ENCODE results near the gene FAN1. TPM values are rescaled to one million over a fixed set of nuclear protein-coding genes. Genes with fewer than 3 reads are reported as not detected.

FAN1 gene
- total and polyA plus RNA-seq, 9 of the 15 experiments (the other 6 are each of a cell fraction or from before 2014, with no cell fraction given): 1.5 to 16.8 (median 12.0) TPM

DNA sequence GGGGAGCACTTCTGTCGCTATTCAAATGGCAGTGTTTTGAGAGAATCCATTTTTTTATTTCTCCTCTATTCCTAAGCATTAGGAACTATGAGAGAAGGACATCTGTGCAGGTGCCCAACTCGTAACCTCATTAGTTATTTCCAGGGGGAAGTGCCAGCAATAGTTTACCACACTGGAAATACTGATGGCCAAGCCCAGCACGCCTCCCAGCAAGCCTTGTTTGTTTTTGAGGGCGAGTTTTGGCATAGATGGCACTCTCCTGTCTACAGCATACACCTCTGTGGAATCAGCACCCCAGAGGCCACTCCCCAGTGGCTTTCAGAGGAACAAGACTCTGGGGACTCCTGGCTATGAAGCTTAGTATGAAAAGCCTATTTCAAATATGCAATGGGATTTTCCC, 36.6 kb downstream of the FAN1 start:
- ATAC-seq: no peak
- Histone ChIP-seq H3K27ac (ENCODE audit: extremely low read depth, low read depth, low read length) (no peak overlapping the region; the same call in 2 of the 3 replicates), H4K20me1 (replicated peaks; ENCODE audit: control insufficient read depth, insufficient read depth, low read length) (no peaks in the 10 kb centered on the region), H3K79me2 (ENCODE audit: control insufficient read depth, insufficient read depth, low read length) (no peaks in the 10 kb centered on the region), H3K4me2 (ENCODE audit: insufficient read depth, low read length) (no peak overlapping the region), H3K9me3 (replicated peaks; ENCODE audit: control insufficient read depth, insufficient read depth, low read depth, low read length) (no peaks in the 10 kb centered on the region), H3K9me1 (ENCODE audit: control insufficient read depth, insufficient read depth, low read length) (peaks cover 2% of the 10 kb centered on the region), H3K4me3 (no peak overlapping the region), H3K4me1 (replicated peaks in 1 of 2; ENCODE audit: control insufficient read depth in 2 of 2, insufficient read depth in 2 of 2, low read length in 2 of 2) (no peaks in the 10 kb centered on the region), H3K9ac (ENCODE audit: insufficient read depth in 1 of 2, low read depth in 2 of 2, low read length in 2 of 2) (no peak overlapping the region), H3K36me3 (ENCODE audit: control insufficient read depth, insufficient read depth, low read length) (peaks cover 81% of the 10 kb centered on the region), H2AFZ (ENCODE audit: low read depth, low read length) (no peak overlapping the region), H3K27me3 (ENCODE audit: control insufficient read depth in 2 of 2, insufficient read depth in 2 of 2, low read length in 2 of 2) (no peaks in the 10 kb centered on the region)
- TF ChIP-seq MTA1 (IDR thresholded peaks at IDR 0.05; ENCODE audit: borderline replicate concordance) (no peak), ZNF551 (CRISPR knock-in tag; IDR thresholded peaks at IDR 0.05) (no peak)
- TF ChIP-seq, protein P1, sequence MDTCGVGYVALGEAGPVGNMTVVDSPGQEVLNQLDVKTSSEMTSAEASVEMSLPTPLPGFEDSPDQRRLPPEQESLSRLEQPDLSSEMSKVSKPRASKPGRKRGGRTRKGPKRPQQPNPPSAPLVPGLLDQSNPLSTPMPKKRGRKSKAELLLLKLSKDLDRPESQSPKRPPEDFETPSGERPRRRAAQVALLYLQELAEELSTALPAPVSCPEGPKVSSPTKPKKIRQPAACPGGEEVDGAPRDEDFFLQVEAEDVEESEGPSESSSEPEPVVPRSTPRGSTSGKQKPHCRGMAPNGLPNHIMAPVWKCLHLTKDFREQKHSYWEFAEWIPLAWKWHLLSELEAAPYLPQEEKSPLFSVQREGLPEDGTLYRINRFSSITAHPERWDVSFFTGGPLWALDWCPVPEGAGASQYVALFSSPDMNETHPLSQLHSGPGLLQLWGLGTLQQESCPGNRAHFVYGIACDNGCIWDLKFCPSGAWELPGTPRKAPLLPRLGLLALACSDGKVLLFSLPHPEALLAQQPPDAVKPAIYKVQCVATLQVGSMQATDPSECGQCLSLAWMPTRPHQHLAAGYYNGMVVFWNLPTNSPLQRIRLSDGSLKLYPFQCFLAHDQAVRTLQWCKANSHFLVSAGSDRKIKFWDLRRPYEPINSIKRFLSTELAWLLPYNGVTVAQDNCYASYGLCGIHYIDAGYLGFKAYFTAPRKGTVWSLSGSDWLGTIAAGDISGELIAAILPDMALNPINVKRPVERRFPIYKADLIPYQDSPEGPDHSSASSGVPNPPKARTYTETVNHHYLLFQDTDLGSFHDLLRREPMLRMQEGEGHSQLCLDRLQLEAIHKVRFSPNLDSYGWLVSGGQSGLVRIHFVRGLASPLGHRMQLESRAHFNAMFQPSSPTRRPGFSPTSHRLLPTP (IDR thresholded peaks at IDR 0.05; ENCODE audit: borderline replicate concordance, extremely low read depth, insufficient read length): no peak
- intact Hi-C loops (cut with micrococcal nuclease): no loop called here
- CTCF ChIA-PET (ENCODE audit: low intra/inter-chr PET ratio): interaction anchor here (0.7 kb wide), 1 partner anchor 33 kb away, joined by 3 read pairs; no protein-coding TSS in a partner anchor
- 72% methylated on average over 4 of the region's 4 CpGs for WGBS (ENCODE audit: insufficient coverage, low coverage, missing lambda C conversion rate)
- no TSS peak for BruUV-seq (replicated peaks)
- no peak for FAIRE-seq
- no peak for DNase-seq (ENCODE audit: extremely low read depth in 1 of 4, low spot score in 3 of 4)
- in situ Hi-C loops (cut with MboI): no loop called here
- POLR2A ChIA-PET: no interaction called here
